ENCODE data around the gene PPP1R27. TPM values are rescaled to one million over a fixed set of nuclear protein-coding genes. Genes with fewer than 3 reads are reported as not detected.
A peak's percentile ranks its signal among the peaks of the same experiment; 100 is the strongest.

Gene PPP1R27
- total and polyA plus RNA-seq, 4 donors, result 0.31 to 0.35 TPM; not detected in 2

- Histone ChIP-seq H3K4me3 (ENCODE audit: low read depth in 1 of 3, low read length in 3 of 3) (peak overlapping the region; percentile 84 to 93 (median 86)), H3K9me3 (ENCODE audit: control insufficient read depth in 4 of 4, low read length in 3 of 4) (no peaks in the 10 kb centered on the region), H3K9ac (ENCODE audit: low read depth in 1 of 2, low read length in 2 of 2) (peak overlapping the region; percentile 58 to 97), H3K27me3 (ENCODE audit: control insufficient read depth in 4 of 4, insufficient read depth in 4 of 4, low read length in 3 of 4) (no peaks in the 10 kb centered on the region), H3K4me1 (ENCODE audit: control insufficient read depth in 4 of 4, insufficient read depth in 4 of 4, low read length in 3 of 4) (peaks cover 10 to 59% (median 43%) of the 10 kb centered on the region in 4 donors), H3K27ac (ENCODE audit: low read depth in 1 of 2, low read length in 2 of 2) (peak overlapping the region; percentile 94 to 95), H3K36me3 (ENCODE audit: control insufficient read depth in 4 of 4, insufficient read depth in 3 of 4, low read depth in 1 of 4, low read length in 3 of 4) (peaks cover 2 to 12% (median 5%) of the 10 kb centered on the region in 4 donors)
- peak; percentile 99 for DNase-seq (ENCODE audit: low spot score)
- under 1% methylated on average over 74 of the region's 74 CpGs for WGBS
- TF ChIP-seq, protein P1, sequence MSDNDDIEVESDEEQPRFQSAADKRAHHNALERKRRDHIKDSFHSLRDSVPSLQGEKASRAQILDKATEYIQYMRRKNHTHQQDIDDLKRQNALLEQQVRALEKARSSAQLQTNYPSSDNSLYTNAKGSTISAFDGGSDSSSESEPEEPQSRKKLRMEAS (IDR thresholded peaks at IDR 0.05), result peak; percentile 93
- TF ChIP-seq, protein P2, sequence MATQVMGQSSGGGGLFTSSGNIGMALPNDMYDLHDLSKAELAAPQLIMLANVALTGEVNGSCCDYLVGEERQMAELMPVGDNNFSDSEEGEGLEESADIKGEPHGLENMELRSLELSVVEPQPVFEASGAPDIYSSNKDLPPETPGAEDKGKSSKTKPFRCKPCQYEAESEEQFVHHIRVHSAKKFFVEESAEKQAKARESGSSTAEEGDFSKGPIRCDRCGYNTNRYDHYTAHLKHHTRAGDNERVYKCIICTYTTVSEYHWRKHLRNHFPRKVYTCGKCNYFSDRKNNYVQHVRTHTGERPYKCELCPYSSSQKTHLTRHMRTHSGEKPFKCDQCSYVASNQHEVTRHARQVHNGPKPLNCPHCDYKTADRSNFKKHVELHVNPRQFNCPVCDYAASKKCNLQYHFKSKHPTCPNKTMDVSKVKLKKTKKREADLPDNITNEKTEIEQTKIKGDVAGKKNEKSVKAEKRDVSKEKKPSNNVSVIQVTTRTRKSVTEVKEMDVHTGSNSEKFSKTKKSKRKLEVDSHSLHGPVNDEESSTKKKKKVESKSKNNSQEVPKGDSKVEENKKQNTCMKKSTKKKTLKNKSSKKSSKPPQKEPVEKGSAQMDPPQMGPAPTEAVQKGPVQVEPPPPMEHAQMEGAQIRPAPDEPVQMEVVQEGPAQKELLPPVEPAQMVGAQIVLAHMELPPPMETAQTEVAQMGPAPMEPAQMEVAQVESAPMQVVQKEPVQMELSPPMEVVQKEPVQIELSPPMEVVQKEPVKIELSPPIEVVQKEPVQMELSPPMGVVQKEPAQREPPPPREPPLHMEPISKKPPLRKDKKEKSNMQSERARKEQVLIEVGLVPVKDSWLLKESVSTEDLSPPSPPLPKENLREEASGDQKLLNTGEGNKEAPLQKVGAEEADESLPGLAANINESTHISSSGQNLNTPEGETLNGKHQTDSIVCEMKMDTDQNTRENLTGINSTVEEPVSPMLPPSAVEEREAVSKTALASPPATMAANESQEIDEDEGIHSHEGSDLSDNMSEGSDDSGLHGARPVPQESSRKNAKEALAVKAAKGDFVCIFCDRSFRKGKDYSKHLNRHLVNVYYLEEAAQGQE (IDR thresholded peaks at IDR 0.05), result peak; percentile 30
- TF ChIP-seq FOXA2 (IDR thresholded peaks at IDR 0.05) (peak; percentile 4), ZBTB33 (IDR thresholded peaks at IDR 0.05) (no peak), TAF1 (conservative IDR thresholded peaks at IDR 0.05) (no peak), FOXA1 (IDR thresholded peaks at IDR 0.05) (peak; percentile 6), SP1 (IDR thresholded peaks at IDR 0.05) (peak; percentile 100), JUND (IDR thresholded peaks at IDR 0.05) (peak; percentile 81 to 93), EGR1 (IDR thresholded peaks at IDR 0.05; ENCODE audit: low read depth in 2 of 2) (peak in 1 of 2 donors; percentile 17), RAD21 (IDR thresholded peaks at IDR 0.05) (no peak), RXRA (IDR thresholded peaks at IDR 0.05) (peak; percentile 58 to 71), NR2F2 (IDR thresholded peaks at IDR 0.05) (peak; percentile 88), HNF4A (conservative IDR thresholded peaks at IDR 0.05) (peak; percentile 66 to 67), YY1 (IDR thresholded peaks at IDR 0.05) (peak; percentile 97), HNF4G (IDR thresholded peaks at IDR 0.05) (no peak), GABPA (IDR thresholded peaks at IDR 0.05 in 1 of 2, conservative IDR thresholded peaks at IDR 0.05 in 1 of 2) (peak; percentile 91 to 98)
- TF ChIP-seq, protein P3, sequence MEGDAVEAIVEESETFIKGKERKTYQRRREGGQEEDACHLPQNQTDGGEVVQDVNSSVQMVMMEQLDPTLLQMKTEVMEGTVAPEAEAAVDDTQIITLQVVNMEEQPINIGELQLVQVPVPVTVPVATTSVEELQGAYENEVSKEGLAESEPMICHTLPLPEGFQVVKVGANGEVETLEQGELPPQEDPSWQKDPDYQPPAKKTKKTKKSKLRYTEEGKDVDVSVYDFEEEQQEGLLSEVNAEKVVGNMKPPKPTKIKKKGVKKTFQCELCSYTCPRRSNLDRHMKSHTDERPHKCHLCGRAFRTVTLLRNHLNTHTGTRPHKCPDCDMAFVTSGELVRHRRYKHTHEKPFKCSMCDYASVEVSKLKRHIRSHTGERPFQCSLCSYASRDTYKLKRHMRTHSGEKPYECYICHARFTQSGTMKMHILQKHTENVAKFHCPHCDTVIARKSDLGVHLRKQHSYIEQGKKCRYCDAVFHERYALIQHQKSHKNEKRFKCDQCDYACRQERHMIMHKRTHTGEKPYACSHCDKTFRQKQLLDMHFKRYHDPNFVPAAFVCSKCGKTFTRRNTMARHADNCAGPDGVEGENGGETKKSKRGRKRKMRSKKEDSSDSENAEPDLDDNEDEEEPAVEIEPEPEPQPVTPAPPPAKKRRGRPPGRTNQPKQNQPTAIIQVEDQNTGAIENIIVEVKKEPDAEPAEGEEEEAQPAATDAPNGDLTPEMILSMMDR (IDR thresholded peaks at IDR 0.05; ENCODE audit: low read depth, low read length, missing input control), result peak; percentile 47
- TF ChIP-seq, protein P4, sequence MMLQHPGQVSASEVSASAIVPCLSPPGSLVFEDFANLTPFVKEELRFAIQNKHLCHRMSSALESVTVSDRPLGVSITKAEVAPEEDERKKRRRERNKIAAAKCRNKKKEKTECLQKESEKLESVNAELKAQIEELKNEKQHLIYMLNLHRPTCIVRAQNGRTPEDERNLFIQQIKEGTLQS (IDR thresholded peaks at IDR 0.05), result no peak
Observed at GRCh38 chr17:81860756-81861568, 26.1 kb upstream of the PPP1R27 start.

Measured in liver (tissue), 9 donors.